Epithelial cell of proximal tubule (primary cell): ENCODE data around the gene KLHL6. TPM values are rescaled to one million over a fixed set of nuclear protein-coding genes. Genes with fewer than 3 reads are reported as not detected.
"Not testable (repeated sequence)": the region's sequence is repeated elsewhere in the genome, so short reads cannot be mapped to it uniquely, and the experiment has no call there.

Experiments used
- DNase-seq: peaks from one replicate; pipeline ENCODE4 v3.0.0-alpha.2; 2011; ENCODE audit warnings: low read depth
- H3K4me3 ChIP-seq: 2 replicates; pipeline ENCODE4 v1.5.1; 2011; ENCODE audit warnings: low read depth, mild to moderate bottlenecking, low read length
- total RNA-seq: library from RNA; depleted of rRNA; stranded (reverse); fragments of >200 nt; gene quantifications from 2 replicates; pipeline ENCODE4 v1.2.3, GENCODE V29; 2015
- TF ChIP-seq, protein P1 (sequence below): conservative IDR thresholded peaks from 2 replicates; pipeline ENCODE4 v1.5.1; 2012; ENCODE audit warnings: low read depth, mild to moderate bottlenecking, low read length

KLHL6 gene
- total RNA-seq, 1 donor from 2014 or later = not detected

DNA sequence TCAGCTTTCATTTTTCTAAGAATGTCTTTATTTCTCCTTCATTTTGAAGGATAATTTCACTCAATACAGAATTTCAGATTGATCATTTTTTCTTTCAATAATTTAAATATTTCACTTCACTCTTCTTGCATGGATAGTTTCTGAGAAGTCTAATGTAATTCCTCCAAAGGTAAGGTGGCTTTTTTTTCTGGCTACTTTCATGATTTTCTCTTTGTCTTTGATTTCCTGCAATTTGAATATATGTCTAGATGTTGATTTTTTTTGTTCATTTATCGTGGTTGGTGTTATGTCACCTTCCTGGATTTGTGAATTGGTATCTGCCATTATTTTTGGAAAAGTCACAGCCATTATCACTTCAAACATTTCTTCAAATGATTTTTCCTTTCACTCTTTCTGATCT, 112.5 kb downstream of the KLHL6 start:
- no peak overlapping the region for H3K4me3 ChIP-seq
- TF ChIP-seq, protein P1, sequence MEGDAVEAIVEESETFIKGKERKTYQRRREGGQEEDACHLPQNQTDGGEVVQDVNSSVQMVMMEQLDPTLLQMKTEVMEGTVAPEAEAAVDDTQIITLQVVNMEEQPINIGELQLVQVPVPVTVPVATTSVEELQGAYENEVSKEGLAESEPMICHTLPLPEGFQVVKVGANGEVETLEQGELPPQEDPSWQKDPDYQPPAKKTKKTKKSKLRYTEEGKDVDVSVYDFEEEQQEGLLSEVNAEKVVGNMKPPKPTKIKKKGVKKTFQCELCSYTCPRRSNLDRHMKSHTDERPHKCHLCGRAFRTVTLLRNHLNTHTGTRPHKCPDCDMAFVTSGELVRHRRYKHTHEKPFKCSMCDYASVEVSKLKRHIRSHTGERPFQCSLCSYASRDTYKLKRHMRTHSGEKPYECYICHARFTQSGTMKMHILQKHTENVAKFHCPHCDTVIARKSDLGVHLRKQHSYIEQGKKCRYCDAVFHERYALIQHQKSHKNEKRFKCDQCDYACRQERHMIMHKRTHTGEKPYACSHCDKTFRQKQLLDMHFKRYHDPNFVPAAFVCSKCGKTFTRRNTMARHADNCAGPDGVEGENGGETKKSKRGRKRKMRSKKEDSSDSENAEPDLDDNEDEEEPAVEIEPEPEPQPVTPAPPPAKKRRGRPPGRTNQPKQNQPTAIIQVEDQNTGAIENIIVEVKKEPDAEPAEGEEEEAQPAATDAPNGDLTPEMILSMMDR = no peak
- no peak for DNase-seq

DNA sequence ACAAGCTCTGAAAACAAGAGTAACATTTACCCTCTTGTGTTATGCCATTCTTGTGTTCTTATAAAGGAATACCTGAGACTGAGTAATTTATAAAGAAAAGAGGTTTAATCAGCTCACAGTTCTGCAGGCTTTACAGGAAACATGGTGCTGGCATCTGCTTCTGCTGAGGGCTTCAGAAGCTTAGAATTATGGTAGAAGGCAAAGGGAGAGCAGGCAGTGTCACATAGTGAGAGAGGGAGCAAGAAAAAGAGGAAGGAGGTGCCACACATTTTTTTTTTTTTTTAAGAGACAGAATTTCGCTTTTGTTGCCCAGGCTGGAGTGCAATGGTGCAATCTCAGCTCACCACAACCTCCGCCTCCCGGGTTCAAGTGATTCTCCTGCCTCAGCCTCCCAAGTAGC, 115.0 kb downstream of the KLHL6 start:
- H3K4me3 ChIP-seq, DNase-seq: not testable (repeated sequence)

DNA sequence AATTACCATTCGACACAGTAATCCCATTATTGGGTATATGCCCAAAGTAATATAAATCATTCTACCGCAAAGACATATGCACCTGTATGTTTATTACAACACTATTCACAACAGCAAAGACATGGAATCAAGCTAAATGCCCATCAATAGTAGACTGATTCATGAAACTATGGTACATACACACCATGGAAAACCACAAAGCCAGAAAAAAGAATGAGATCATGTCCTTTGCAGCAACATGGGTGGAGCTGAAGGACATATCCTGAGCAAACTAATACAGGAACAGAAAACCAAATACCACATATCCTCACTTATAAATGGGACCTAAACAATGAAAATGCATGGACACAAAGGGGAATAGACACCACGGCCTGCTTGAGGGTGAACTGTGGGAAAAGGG, 116.0 kb downstream of the KLHL6 start:
- TF ChIP-seq, protein P1 = no peak
- no peak for DNase-seq
- no peak overlapping the region for H3K4me3 ChIP-seq

DNA sequence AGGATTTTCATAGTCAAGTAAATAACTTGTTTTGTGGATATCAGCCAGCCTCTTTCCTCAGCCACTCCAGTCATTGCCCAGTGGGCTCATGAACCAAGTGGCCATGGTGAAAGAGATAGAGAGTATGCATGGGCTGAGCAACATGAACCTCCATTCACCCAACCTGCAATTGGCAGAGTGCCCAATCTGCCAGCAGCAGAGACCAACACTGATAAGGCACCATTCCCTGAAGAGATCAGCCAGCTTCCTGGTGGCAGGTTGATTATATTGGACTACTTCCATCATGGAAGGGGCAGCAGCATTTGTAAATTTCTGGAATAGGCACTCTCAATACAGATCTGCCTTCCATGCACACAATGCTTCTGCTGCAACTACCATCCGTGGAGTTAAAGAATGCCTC, 116.8 kb downstream of the KLHL6 start:
- no peak for DNase-seq
- H3K4me3 ChIP-seq = no peak overlapping the region
- TF ChIP-seq, protein P1 = no peak

DNA sequence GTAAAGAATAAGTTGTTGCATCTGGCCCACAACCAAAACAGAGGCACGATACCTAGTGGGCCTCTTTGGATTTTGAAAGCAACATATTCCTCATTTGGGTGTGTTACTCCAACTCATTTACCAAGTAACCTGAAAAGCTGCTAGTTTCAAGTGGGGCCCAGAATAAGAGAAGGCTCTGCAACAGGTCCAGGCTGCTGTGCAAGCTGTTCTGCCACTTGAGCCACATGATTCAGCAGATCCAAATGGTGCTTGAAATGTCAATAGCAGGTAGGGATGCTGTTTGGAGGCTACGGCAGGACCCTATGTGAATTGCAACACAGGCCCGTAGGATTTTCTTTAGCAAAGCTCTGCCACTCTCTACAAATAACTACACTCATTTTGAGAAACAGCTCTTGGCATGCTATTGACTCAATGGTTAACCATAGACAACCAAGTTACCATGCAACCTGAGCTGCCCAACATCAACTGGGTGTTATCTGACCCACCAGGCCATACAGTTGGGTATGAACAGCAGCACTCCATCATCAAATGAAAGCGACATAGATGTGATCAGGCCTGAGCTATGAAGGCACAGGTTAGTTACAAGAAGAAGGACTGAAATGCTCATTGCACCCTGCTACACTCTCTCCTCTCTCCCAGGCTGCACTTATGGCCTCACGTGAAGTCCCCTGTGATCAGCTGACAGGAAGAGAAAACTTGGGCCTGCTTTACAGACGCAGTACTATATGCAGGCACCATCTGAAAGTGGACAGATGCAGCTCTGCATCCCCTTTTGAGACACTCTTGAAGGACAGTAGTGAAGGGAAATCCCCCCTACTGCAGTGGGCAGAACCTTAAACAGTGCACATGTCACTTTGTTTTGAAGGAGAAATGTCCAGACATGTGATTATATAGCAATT, 117.6 kb downstream of the KLHL6 start:
- TF ChIP-seq, protein P1 = no peak
- no peak overlapping the region for H3K4me3 ChIP-seq
- DNase-seq = no peak

Other genes with a start within 250 kb of the KLHL6 start
- gene MCF2L2, start 127.1 kb downstream of the KLHL6 start, total RNA-seq = 0.58 and 0.87 TPM in 2 replicates
- gene KLHL24, start 79.9 kb upstream of the KLHL6 start, total RNA-seq = 8.0 and 20.6 TPM in 2 replicates
- 31.4 and 33.7 TPM in 2 replicates for gene YEATS2, start 142.1 kb upstream of the KLHL6 start, total RNA-seq